GM23338 (cell line): ENCODE measurements around the gene CFAP77. TPM values are rescaled to one million over a fixed set of nuclear protein-coding genes. Genes with fewer than 3 reads are reported as not detected.

Experiments used
- ATAC-seq: fragments of 200-7000 bp; cut with Tn5 transposase; 3 replicates; pipeline ENCODE4 v1.9.1; 2020
- DNase-seq: peaks from one replicate; pipeline ENCODE4 v3.0.0-alpha.2; 2015; ENCODE audit warnings: low spot score
- H2AFZ ChIP-seq: fragments of 200-600 bp; sonication (generic); 2 replicates; pipeline ENCODE4 v1.8.0; 2016; ENCODE audit warnings: antibody characterized with exemption, mild to moderate bottlenecking, moderate library complexity
- H3F3A ChIP-seq: fragments of 200-600 bp; sonication (generic); replicated peaks from 2 replicates; pipeline ENCODE4 v1.8.0; 2017; ENCODE audit warnings: antibody characterized with exemption, mixed run types, low read depth
- H3K27ac ChIP-seq: fragments of 200-600 bp; sonication (generic); 2 replicates; pipeline ENCODE4 v1.6.1; 2016; ENCODE audit warnings: low read depth
- H3K27me3 ChIP-seq: fragments of 200-600 bp; sonication (generic); 2 replicates; pipeline ENCODE4 v1.8.0; 2016; ENCODE audit warnings: mild to moderate bottlenecking, mixed run types, moderate library complexity; ENCODE audit not compliant: insufficient read depth
- H3K36me3 ChIP-seq: fragments of 200-600 bp; sonication (generic); 2 replicates; pipeline ENCODE4 v1.8.0; 2016; ENCODE audit warnings: mild to moderate bottlenecking; ENCODE audit not compliant: insufficient read depth
- H3K4me1 ChIP-seq: fragments of 200-600 bp; sonication (generic); 2 replicates; pipeline ENCODE4 v1.8.0; 2016; ENCODE audit warnings: mild to moderate bottlenecking, moderate library complexity; ENCODE audit not compliant: insufficient read depth
- H3K4me2 ChIP-seq: fragments of 200-600 bp; sonication (generic); 2 replicates; pipeline ENCODE4 v1.7.1; 2017; ENCODE audit warnings: mixed run types
- H3K4me3 ChIP-seq: fragments of 200-600 bp; sonication (generic); 2 replicates; pipeline ENCODE4 v1.6.1; 2016; ENCODE audit warnings: mixed run types
- H3K79me2 ChIP-seq: fragments of 200-600 bp; sonication (generic); replicated peaks from 2 replicates; pipeline ENCODE4 v1.8.0; 2017; ENCODE audit warnings: mild to moderate bottlenecking; ENCODE audit not compliant: insufficient read depth
- H3K9me2 ChIP-seq: fragments of 200-600 bp; sonication (generic); 2 replicates; pipeline ENCODE4 v1.8.0; 2017; ENCODE audit not compliant: insufficient read depth
- H4K20me1 ChIP-seq: fragments of 200-600 bp; sonication (generic); replicated peaks from 2 replicates; pipeline ENCODE4 v1.8.0; 2017; ENCODE audit warnings: mild to moderate bottlenecking; ENCODE audit not compliant: insufficient read depth
- H3K27ac Mint-ChIP-seq: 2 replicates; pipeline ENCODE4 v1.8.0; 2020; ENCODE audit warnings: inconsistent platforms, mild to moderate bottlenecking, moderate library complexity, mixed read lengths
- H3K27me3 Mint-ChIP-seq: 3 replicates; pipeline ENCODE4 v1.8.0; 2022; ENCODE audit warnings: low read depth, mild to moderate bottlenecking, moderate library complexity, mixed read lengths, inconsistent platforms; ENCODE audit not compliant: insufficient read depth, poor library complexity
- H3K36me3 Mint-ChIP-seq: 3 replicates; pipeline ENCODE4 v1.8.0; 2021; ENCODE audit warnings: low read depth, mild to moderate bottlenecking, inconsistent platforms, moderate library complexity, mixed read lengths
- H3K4me1 Mint-ChIP-seq: 3 replicates; pipeline ENCODE4 v1.8.0; 2020; ENCODE audit warnings: mild to moderate bottlenecking, inconsistent platforms, mixed read lengths
- H3K4me3 Mint-ChIP-seq: 3 replicates; pipeline ENCODE4 v1.8.0; 2021; ENCODE audit warnings: moderate library complexity, mild to moderate bottlenecking, inconsistent platforms, mixed read lengths
- H3K9me3 Mint-ChIP-seq: 3 replicates; pipeline ENCODE4 v1.8.0; 2020; ENCODE audit warnings: moderate library complexity, mild to moderate bottlenecking, inconsistent platforms, mixed read lengths
- CREB1 ChIP-seq: fragments of 250-450 bp; sonication (Bioruptor Pico); IDR thresholded peaks from 2 replicates; pipeline ENCODE4 v1.5.0; 2020; ENCODE audit warnings: low read depth, mild to moderate bottlenecking, moderate library complexity
- ETS1 ChIP-seq: IDR thresholded peaks from 2 replicates; pipeline ENCODE4 v1.6.1; 2016; ENCODE audit warnings: antibody characterized with exemption
- EZH2phosphoT487 ChIP-seq: fragments of 200-600 bp; sonication (generic); IDR thresholded peaks from one replicate; pipeline ENCODE4 v1.8.1; 2018; ENCODE audit warnings: antibody characterized with exemption; ENCODE audit not compliant: unreplicated experiment
- POLR2AphosphoS5 ChIP-seq: IDR thresholded peaks from 2 replicates; pipeline ENCODE4 v1.6.1; 2016; ENCODE audit warnings: antibody characterized with exemption, low read depth
- STAT1 ChIP-seq: IDR thresholded peaks from one replicate; pipeline ENCODE4 v1.6.1; 2016; ENCODE audit warnings: antibody characterized with exemption; ENCODE audit not compliant: unreplicated experiment
- ZNF114 ChIP-seq: fragments of 250-450 bp; sonication (Bioruptor Pico); IDR thresholded peaks from 2 replicates; pipeline ENCODE4 v1.5.0; 2020; ENCODE audit warnings: mild to moderate bottlenecking, moderate library complexity
- ZNF331 ChIP-seq: fragments of 250-450 bp; sonication (Bioruptor Pico); IDR thresholded peaks from 2 replicates; pipeline ENCODE4 v1.5.0; 2020; ENCODE audit warnings: low read depth, mild to moderate bottlenecking, moderate library complexity
- polyA plus RNA-seq: library from polyadenylated mRNA; unstranded; fragments of >200 nt; fragmentation: Nextera tagmentation; extraction: Ambion mirVana; gene quantifications from 2 replicates; pipeline ENCODE4 v1.2.1, GENCODE V29; 2016
- total RNA-seq: library from RNA; depleted of rRNA; stranded (reverse); fragments of >200 nt; shearing (Covaris generic); gene quantifications from 2 replicates; pipeline ENCODE4 v1.2.3, GENCODE V29; 2014
- TF ChIP-seq, protein P1 (sequence below), 2 experiments: fragments of 200-600 bp in 1 of 2; sonication (generic) in 1 of 2; conservative IDR thresholded peaks; 2 replicates each; pipeline versions ENCODE4 v1.5.1 to v1.6.1; 2016 to 2017; ENCODE audit warnings: antibody characterized with exemption in 2 of 2, low read depth in 2 of 2, mild to moderate bottlenecking in 2 of 2, moderate library complexity in 1 of 2
- TF ChIP-seq, protein P2 (sequence below): fragments of 250-450 bp; sonication (Bioruptor Pico); IDR thresholded peaks from 2 replicates; pipeline ENCODE4 v1.5.0; 2020; ENCODE audit warnings: mild to moderate bottlenecking, moderate library complexity

CFAP77 gene
- total and polyA plus RNA-seq, 2 experiments from 2014 or later, result 0.97 to 1.3 TPM

- no peaks in the 10 kb centered on the region for H3K9me2 ChIP-seq
- H3K27ac ChIP-seq, result no peak overlapping the region
- no peak overlapping the region for H2AFZ ChIP-seq
- no peaks in the 10 kb centered on the region for H3K36me3 ChIP-seq
- no peaks in the 10 kb centered on the region for H3K27me3 ChIP-seq
- no peak overlapping the region for H3K4me2 ChIP-seq
- no peaks in the 10 kb centered on the region; the same call in 1 of the 2 replicates for H4K20me1 ChIP-seq
- H3K36me3 Mint-ChIP-seq, result no peaks in the 10 kb centered on the region
- H3K79me2 ChIP-seq, result no peaks in the 10 kb centered on the region
- no peak overlapping the region for H3K4me3 Mint-ChIP-seq
- H3K9me3 Mint-ChIP-seq, result no peaks in the 10 kb centered on the region
- no peak overlapping the region for H3K4me3 ChIP-seq
- H3K27me3 Mint-ChIP-seq, result peaks cover 8% of the 10 kb centered on the region
- H3K4me1 ChIP-seq, result peaks cover 15% of the 10 kb centered on the region
- no peak overlapping the region for H3K27ac Mint-ChIP-seq
- no peak for ATAC-seq
- TF ChIP-seq ZNF331 (CRISPR knock-in tag) (no peak), STAT1 (no peak), ETS1 (no peak), CREB1 (CRISPR knock-in tag) (no peak), ZNF114 (CRISPR knock-in tag) (no peak), EZH2phosphoT487 (no peak), POLR2AphosphoS5 (no peak)
- TF ChIP-seq, protein P1, sequence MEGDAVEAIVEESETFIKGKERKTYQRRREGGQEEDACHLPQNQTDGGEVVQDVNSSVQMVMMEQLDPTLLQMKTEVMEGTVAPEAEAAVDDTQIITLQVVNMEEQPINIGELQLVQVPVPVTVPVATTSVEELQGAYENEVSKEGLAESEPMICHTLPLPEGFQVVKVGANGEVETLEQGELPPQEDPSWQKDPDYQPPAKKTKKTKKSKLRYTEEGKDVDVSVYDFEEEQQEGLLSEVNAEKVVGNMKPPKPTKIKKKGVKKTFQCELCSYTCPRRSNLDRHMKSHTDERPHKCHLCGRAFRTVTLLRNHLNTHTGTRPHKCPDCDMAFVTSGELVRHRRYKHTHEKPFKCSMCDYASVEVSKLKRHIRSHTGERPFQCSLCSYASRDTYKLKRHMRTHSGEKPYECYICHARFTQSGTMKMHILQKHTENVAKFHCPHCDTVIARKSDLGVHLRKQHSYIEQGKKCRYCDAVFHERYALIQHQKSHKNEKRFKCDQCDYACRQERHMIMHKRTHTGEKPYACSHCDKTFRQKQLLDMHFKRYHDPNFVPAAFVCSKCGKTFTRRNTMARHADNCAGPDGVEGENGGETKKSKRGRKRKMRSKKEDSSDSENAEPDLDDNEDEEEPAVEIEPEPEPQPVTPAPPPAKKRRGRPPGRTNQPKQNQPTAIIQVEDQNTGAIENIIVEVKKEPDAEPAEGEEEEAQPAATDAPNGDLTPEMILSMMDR (conservative IDR thresholded peaks at IDR 0.05; ENCODE audit: low read depth in 2 of 2), result no peak
- TF ChIP-seq, protein P2, sequence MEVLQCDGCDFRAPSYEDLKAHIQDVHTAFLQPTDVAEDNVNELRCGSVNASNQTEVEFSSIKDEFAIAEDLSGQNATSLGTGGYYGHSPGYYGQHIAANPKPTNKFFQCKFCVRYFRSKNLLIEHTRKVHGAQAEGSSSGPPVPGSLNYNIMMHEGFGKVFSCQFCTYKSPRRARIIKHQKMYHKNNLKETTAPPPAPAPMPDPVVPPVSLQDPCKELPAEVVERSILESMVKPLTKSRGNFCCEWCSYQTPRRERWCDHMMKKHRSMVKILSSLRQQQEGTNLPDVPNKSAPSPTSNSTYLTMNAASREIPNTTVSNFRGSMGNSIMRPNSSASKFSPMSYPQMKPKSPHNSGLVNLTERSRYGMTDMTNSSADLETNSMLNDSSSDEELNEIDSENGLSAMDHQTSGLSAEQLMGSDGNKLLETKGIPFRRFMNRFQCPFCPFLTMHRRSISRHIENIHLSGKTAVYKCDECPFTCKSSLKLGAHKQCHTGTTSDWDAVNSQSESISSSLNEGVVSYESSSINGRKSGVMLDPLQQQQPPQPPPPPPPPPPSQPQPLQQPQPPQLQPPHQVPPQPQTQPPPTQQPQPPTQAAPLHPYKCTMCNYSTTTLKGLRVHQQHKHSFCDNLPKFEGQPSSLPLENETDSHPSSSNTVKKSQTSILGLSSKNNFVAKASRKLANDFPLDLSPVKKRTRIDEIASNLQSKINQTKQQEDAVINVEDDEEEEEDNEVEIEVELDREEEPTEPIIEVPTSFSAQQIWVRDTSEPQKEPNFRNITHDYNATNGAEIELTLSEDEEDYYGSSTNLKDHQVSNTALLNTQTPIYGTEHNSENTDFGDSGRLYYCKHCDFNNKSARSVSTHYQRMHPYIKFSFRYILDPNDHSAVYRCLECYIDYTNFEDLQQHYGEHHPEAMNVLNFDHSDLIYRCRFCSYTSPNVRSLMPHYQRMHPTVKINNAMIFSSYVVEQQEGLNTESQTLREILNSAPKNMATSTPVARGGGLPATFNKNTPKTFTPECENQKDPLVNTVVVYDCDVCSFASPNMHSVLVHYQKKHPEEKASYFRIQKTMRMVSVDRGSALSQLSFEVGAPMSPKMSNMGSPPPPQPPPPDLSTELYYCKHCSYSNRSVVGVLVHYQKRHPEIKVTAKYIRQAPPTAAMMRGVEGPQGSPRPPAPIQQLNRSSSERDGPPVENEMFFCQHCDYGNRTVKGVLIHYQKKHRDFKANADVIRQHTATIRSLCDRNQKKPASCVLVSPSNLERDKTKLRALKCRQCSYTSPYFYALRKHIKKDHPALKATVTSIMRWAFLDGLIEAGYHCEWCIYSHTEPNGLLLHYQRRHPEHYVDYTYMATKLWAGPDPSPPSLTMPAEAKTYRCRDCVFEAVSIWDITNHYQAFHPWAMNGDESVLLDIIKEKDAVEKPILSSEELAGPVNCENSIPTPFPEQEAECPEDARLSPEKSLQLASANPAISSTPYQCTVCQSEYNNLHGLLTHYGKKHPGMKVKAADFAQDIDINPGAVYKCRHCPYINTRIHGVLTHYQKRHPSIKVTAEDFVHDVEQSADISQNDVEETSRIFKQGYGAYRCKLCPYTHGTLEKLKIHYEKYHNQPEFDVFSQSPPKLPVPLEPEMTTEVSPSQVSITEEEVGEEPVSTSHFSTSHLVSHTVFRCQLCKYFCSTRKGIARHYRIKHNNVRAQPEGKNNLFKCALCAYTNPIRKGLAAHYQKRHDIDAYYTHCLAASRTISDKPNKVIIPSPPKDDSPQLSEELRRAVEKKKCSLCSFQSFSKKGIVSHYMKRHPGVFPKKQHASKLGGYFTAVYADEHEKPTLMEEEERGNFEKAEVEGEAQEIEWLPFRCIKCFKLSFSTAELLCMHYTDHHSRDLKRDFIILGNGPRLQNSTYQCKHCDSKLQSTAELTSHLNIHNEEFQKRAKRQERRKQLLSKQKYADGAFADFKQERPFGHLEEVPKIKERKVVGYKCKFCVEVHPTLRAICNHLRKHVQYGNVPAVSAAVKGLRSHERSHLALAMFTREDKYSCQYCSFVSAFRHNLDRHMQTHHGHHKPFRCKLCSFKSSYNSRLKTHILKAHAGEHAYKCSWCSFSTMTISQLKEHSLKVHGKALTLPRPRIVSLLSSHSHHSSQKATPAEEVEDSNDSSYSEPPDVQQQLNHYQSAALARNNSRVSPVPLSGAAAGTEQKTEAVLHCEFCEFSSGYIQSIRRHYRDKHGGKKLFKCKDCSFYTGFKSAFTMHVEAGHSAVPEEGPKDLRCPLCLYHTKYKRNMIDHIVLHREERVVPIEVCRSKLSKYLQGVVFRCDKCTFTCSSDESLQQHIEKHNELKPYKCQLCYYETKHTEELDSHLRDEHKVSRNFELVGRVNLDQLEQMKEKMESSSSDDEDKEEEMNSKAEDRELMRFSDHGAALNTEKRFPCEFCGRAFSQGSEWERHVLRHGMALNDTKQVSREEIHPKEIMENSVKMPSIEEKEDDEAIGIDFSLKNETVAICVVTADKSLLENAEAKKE (CRISPR knock-in tag), result no peak
- no peaks in the 10 kb centered on the region for H3F3A ChIP-seq
- peaks cover 30% of the 10 kb centered on the region for H3K4me1 Mint-ChIP-seq
- DNase-seq, result no peak
Measured at GRCh38 chr9:132506977-132507669, 97.1 kb downstream of the CFAP77 start.
